ENCODE measurements around the gene REC114.
"Not testable (repeated sequence)": the region's sequence is repeated elsewhere in the genome, so short reads cannot be mapped to it uniquely, and the experiment has no call there.

Gene REC114

GRCh38 chr15:73538563-73539211 is 95.7 kb downstream of the REC114 start:
- DNase-seq = no peak

- DNase-seq = no peak
Measured at GRCh38 chr15:73539212-73540128, 96.5 kb downstream of the REC114 start.

DNA sequence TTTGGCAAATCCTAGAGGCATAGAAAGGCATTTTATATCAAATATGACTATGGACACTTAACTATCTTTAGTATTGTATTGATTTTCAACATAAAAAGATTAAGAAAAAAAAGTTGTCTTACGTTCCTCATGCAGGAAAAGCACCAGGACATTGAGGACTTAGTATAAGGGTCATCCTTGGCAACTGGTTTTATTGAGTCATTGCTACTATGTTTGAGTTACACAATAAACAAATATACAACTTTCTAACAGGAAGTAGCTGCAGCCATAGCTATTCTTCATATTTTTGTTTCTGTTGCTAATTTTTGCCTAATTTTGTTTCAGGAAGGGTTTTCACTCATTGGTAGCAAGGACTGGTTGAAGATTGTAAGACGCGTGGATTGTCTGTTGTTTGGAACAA is 97.2 kb downstream of the REC114 start:
- DNase-seq = no peak

GRCh38 chr15:73541479-73541878 is 98.5 kb downstream of the REC114 start:
- no peak for DNase-seq

- not testable (repeated sequence) for DNase-seq
Measured at GRCh38 chr15:73548925-73549324, 106.0 kb downstream of the REC114 start.

- DNase-seq = no peak
Measured at GRCh38 chr15:73550190-73550589, 107.2 kb downstream of the REC114 start.

- DNase-seq = no peak
Measured at GRCh38 chr15:73555080-73555479, 112.1 kb downstream of the REC114 start.

GRCh38 chr15:73558529-73558928 is 115.6 kb downstream of the REC114 start:
- DNase-seq = no peak

GRCh38 chr15:73560501-73561117 is 117.6 kb downstream of the REC114 start:
- DNase-seq = peak in 1 of 2 experiments; percentile 11

- DNase-seq = no peak
Measured at GRCh38 chr15:73564255-73564654, 121.3 kb downstream of the REC114 start.

GRCh38 chr15:73567020-73567419 is 124.1 kb downstream of the REC114 start:
- no peak for DNase-seq

DNA sequence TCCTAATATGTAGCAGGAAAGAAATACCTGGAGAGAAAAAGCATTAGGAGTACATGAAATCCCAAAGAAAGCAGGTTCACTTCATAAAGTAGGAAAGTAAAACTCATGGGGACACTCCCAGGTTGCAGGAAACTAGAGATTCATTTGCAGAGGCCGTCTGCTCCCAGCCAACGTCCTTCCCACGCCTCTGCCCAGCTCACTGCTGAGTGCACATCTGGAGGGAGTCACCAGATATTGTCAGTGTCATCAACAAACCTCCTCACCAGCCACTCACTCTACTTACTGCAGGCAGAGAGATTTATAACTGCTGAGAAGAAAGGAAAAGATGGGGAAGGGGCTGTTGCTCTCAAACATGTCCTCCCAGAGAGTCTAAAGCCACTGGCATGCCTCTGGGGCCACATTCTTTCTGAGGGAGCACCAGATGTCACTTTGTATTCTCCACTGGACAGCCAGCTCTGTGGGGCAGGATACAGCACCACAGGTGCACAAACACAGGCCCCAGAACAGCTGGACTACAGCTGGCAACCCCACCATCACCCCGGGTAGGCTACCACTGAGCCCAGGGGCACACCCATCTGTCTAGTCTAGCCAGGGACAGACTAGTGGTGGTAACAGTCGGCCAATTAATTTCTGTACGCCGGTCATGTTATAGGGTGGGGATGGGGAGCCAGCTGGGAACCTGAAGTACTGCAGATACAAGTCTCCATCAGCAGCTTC is 125.8 kb downstream of the REC114 start:
- DNase-seq = no peak

DNA sequence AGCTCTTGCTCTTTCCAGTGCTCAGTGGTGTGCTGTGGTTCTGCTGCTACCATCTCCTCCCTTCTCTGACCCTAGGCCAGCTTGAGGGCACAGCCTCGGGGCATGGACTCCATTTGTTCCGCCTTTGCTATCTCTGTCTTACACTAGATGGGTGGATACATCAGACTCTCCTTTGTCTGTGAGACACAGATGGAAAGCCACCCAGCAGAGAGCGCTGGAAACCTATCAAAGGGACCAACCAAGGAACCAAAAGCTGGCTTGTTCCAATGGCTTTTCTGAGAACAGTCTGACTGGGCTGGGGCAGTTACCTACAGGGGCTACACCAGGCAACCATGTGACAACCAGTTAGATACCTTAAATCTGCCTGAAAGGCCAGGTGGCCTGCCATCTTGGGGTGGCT is 126.4 kb downstream of the REC114 start:
- DNase-seq = no peak

DNA sequence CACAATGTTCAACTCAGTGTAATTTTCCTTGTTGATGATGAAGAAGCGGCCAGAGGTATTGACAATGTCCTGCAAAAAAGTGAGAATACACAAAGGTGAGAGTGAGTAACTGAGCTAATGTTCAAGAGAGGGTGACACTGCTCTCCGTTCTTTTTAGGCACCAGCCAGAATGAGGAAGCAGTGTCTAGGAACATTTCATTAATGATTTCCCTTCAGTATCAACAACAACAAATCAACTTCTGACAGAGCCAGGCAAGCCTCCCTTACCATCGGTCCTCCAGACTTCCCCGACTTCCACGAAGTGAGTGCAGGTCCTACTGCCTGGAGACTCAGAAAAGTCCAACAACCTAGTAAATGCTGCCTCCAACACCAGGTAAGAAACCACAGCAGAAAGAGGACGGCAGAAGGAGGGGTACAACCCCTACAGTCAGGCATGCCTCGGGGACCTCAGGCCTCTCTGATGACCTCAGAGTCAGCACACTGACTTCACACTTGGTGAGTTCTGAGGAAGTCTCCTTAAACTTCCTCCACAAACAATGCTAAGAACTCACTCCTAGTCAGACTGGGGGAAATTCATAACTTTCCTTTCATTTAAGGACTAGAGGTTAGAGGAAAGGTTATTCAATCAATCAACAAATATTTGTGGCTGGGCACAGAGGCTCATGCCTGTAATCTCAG is 127.5 kb downstream of the REC114 start:
- no peak for DNase-seq

DNA sequence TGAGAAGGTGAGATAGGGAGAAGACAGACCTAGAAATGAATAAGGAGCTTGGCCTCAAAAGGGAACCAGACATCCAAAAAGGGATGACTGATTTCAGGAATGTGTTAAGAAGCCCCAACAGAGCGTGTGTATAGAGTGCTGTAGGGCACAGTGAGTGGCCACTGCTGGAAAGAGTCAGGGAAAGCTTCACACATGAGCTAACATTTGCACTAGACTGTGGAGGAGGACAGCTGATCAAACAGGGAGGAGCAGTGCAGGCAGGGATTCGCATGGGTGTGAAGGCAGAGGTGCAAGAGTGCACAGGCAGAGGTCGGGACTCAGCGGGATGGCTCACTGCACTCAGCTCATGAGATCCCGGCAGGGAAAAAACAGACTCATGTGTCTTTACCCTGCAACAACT is 128.4 kb downstream of the REC114 start:
- DNase-seq = no peak

GRCh38 chr15:73572296-73572695 is 129.3 kb downstream of the REC114 start:
- no peak for DNase-seq

DNA sequence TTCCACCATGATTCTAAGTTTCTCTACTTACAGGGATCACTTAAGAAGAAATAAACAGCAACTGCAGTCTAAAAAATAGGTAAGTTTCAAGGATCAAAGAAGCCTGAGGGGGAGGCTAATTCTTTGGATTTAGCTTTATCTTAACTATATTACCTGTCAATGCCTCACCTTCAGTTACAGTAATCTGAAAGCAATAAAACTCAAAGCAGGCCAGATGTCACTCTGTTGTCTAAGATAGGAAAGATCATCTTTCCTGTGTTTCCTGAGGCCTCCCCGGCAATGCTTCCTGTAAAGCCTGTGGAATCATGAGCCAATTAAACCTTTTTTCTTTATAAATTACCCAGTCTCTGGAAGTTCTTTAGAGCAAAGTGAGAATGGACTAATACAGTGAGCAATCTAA is 130.1 kb downstream of the REC114 start:
- DNase-seq = no peak

DNA sequence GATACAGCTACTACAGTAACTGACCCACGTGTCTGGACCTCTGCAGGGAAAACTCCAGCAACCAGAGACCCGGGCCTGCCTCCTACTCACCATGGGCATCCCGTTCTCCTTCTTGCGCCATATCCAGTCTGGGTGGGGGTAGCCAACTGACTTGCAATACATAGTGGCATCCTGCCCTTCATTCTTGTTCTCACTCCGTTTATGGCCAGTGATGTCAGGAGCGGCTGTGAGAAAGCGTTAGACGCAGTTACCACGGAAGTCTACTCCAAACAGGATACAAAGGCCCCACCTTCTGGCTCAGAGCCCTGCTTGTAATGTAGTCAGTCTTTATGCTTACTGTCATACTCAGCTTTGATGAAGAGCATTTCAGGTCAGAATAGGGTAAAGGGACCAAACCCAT is 130.6 kb downstream of the REC114 start:
- no peak for DNase-seq

GRCh38 chr15:73575636-73576247 is 132.8 kb downstream of the REC114 start:
- no peak for DNase-seq

DNA sequence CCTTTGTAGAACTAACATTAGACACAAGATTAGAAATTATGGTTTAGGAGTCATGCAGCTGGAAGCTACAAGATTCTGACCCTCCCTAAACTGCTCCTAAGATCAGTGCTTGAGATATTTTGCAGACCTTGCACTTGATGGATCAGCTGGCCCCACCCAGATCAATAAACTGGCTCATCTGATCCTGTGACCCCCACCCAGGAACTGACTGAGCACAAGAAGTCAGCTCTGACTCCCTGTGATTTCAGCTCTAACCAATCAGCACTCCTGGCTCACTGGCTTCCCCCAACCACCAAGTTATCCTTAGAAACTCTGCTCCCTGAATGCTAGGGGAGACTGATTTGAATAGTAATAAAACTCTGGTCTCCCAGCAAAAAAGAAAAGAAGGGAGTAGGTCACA is 134.6 kb downstream of the REC114 start:
- not testable (repeated sequence) for DNase-seq

GRCh38 chr15:73578026-73578425 is 135.1 kb downstream of the REC114 start:
- DNase-seq = no peak

DNA sequence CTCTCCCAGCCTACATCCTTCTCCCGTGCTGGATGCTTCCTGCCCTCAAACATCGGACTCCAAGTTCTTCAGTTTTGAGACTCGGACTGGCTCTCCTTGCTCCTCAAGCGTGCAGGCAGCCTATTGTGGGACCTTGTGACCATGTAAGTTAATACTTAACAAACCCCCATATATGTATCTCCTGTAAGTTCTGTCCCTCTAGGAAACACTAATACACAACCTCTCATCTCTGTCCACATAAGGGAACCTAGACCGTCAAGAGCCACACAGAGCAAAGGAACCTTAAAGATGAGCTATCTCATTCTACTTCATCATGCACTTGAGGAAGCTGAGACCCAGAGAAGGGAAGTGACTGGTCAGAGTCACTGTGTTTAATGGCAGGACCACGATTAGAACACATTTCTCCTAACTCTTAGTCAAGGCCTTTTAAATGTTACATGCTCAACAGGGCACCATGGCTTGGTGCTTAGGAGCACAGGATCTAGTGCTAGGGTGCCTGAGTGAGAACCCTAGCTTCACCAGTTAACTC is 140.0 kb downstream of the REC114 start:
- DNase-seq = no peak
